ENCODE results near the gene ADAMTS19. TPM values are rescaled to one million over a fixed set of nuclear protein-coding genes. Genes with fewer than 3 reads are reported as not detected.

Gene ADAMTS19
- total and polyA plus RNA-seq, 2 of the 8 experiments (the other 6 are each of a cell fraction or from before 2014, with no cell fraction given) = 17.3 to 28.8 TPM

DNA sequence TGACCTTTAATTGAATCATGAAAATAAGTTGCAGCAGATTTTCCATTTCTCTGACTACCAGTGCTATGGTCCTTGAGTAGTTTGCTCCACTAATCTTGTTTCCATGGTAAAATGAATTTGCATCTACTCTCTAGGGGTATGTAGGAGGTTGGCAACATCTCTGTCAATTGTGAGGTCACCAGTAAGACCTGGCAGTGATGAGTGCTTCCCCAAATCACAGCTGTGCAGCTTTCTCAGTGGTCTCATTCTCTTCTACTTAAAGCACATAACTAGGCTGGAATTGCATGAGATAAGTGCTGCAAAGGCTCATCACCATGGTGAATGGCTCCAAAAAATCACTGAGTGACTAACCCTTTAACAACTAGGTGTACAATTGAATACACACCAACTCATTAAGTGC, 36.3 kb downstream of the ADAMTS19 start:
- Histone ChIP-seq H3K23ac (ENCODE audit: insufficient read length) (no peak overlapping the region), H3K4me3 (ENCODE audit: extremely low read depth in 1 of 4, insufficient read depth in 2 of 4, low read depth in 3 of 4, low read length in 4 of 4) (no peak overlapping the region), H3K23me2 (ENCODE audit: low read depth, low read length) (no peaks in the 10 kb centered on the region), H3K4ac (replicated peaks; ENCODE audit: insufficient read length, low read depth, low read length) (no peak overlapping the region), H3K4me2 (ENCODE audit: insufficient read depth in 1 of 2, low read depth in 2 of 2, low read length in 2 of 2) (no peak overlapping the region), H3K4me1 (replicated peaks in 1 of 4; ENCODE audit: control insufficient read depth in 3 of 4, insufficient read depth in 4 of 4, low read length in 3 of 4) (no peaks in the 10 kb centered on the region; a peak in 2 of 7 replicates), H2BK12ac (ENCODE audit: low read depth, low read length) (no peak overlapping the region), H3K9me3 (ENCODE audit: insufficient read depth in 2 of 2, low read depth in 1 of 2, low read length in 1 of 2) (no peaks in the 10 kb centered on the region), H3K56ac (replicated peaks; ENCODE audit: insufficient read length, low read depth, low read length) (no peak overlapping the region), H4K8ac (ENCODE audit: extremely low read depth, insufficient read depth, low read length) (no peak overlapping the region), H3K14ac (ENCODE audit: insufficient read length) (no peak overlapping the region), H3K27ac (ENCODE audit: low read depth, low read length) (no peak overlapping the region), H4K5ac (ENCODE audit: insufficient read length, low read depth, low read length) (no peak overlapping the region), H2BK120ac (replicated peaks; ENCODE audit: low read depth, low read length) (no peak overlapping the region), H3K79me2 (ENCODE audit: control insufficient read depth in 1 of 2, insufficient read depth in 2 of 2, low read length in 2 of 2) (peaks cover 0 to 43% of the 10 kb centered on the region in 2 experiments; a peak in 2 of 4 replicates), H3K9ac (replicated peaks in 1 of 4; ENCODE audit: extremely low read depth in 1 of 4, low read depth in 3 of 4, low read length in 3 of 4) (no peak overlapping the region), H4K91ac (replicated peaks; ENCODE audit: insufficient read length, low read length) (no peak overlapping the region), H2AK5ac (ENCODE audit: low read depth, low read length) (no peak overlapping the region), H3K27me3 (replicated peaks in 1 of 4; ENCODE audit: control insufficient read depth in 3 of 4, extremely low read depth in 1 of 4, insufficient read depth in 3 of 4, low read length in 3 of 4) (no peaks in the 10 kb centered on the region), H2AFZ (ENCODE audit: low read length) (no peak overlapping the region), H3K79me1 (ENCODE audit: low read depth, low read length) (no peaks in the 10 kb centered on the region), H3K36me3 (ENCODE audit: control insufficient read depth in 2 of 4, insufficient read depth in 4 of 4, low read length in 3 of 4) (no peaks in the 10 kb centered on the region), H4K20me1 (replicated peaks in 1 of 2; ENCODE audit: control insufficient read depth in 1 of 2, insufficient read depth in 2 of 2, low read length in 2 of 2) (peaks cover 0 to 2% of the 10 kb centered on the region in 2 experiments), H3K18ac (ENCODE audit: extremely low read depth, low read length) (no peak overlapping the region), H2BK20ac (ENCODE audit: low read length) (no peak overlapping the region), H2BK15ac (ENCODE audit: low read length) (no peak overlapping the region), H2BK5ac (ENCODE audit: low read depth, low read length) (no peak overlapping the region)
- FAIRE-seq (no peak), DNase-seq (ENCODE audit: low read depth in 1 of 2, low spot score in 2 of 2) (no peak)
- ChIA-PET CTCF (ENCODE audit: partially characterized antibody) (no interaction called here), POLR2A (ENCODE audit: partially characterized antibody) (interaction anchor here (1.6 kb wide), 1 partner anchor 35 kb away, joined by 4 read pairs; no protein-coding TSS in a partner anchor)
- no peak for TF ChIP-seq BACH1 (IDR thresholded peaks at IDR 0.05; ENCODE audit: low read length)
- no peak for TF ChIP-seq HDAC6 (IDR thresholded peaks at IDR 0.05; ENCODE audit: low read depth, low read length)
- no peak for TF ChIP-seq SRF (IDR thresholded peaks at IDR 0.05; ENCODE audit: low read depth, low read length)
- TF ChIP-seq RFX5 (IDR thresholded peaks at IDR 0.05; ENCODE audit: borderline replicate concordance, low read depth, low read length) = no peak
- TF ChIP-seq CHD1 (IDR thresholded peaks at IDR 0.05; ENCODE audit: low read depth, low read length) = no peak
- TF ChIP-seq KDM1A (IDR thresholded peaks at IDR 0.05; ENCODE audit: borderline replicate concordance, low read length) = no peak
- TF ChIP-seq NRF1 (IDR thresholded peaks at IDR 0.05; ENCODE audit: low read depth, low read length) = no peak
- no peak for TF ChIP-seq TAF7 (optimal IDR thresholded peaks at IDR 0.05; ENCODE audit: borderline replicate concordance, low read depth, low read length)
